Measurements from ENCODE around the gene AKNA.
A peak's percentile ranks its signal among the peaks of the same experiment; 100 is the strongest.

GRCh38 chr9:114387680-114388356 lies at the start of gene AKNA:
- TF ChIP-seq CTCF (IDR thresholded peaks at IDR 0.05) (no peak), POLR2AphosphoS5 (IDR thresholded peaks at IDR 0.05) (peak; percentile 86), POLR2A (IDR thresholded peaks at IDR 0.05) (peak; percentile 77 to 81), EP300 (IDR thresholded peaks at IDR 0.05) (no peak)
